ENCODE measurements around the gene SH3TC2. TPM values are rescaled to one million over a fixed set of nuclear protein-coding genes. Genes with fewer than 3 reads are reported as not detected.

The SH3TC2 gene
- total and polyA plus RNA-seq, 2 of the 4 experiments (the other 2 are of a cell fraction) = 3.4 to 7.9 TPM

DNA sequence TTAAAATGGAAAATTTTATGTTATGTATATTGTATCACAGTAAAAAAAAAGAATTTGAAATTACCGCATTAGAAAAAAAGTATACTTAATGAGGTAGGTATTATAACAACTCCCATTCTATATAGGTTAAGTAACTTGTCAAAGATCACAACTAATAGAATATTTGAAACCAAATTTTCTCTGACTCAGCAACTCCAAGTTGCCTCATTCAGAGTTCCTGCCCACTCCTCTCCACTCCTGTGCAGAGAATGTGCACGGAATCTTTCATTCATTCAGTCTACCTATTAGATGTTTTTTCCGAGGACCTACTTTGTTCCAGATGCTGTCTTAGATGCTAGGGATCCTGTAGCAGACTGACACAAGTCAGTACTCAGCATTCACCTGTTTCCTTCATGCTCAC, 15.4 kb downstream of the SH3TC2 start:
- Histone ChIP-seq H2AFZ (replicated peaks; ENCODE audit: low read length, poor library complexity) (no peak overlapping the region), H2BK20ac (ENCODE audit: low read depth, low read length) (no peak overlapping the region), H3K36me3 (ENCODE audit: control insufficient read depth, insufficient read depth, low read length) (no peaks in the 10 kb centered on the region; the same call in 1 of the 2 replicates), H4K8ac (ENCODE audit: low read depth in 2 of 2, low read length in 2 of 2) (no peak overlapping the region), H4K5ac (ENCODE audit: low read depth, low read length) (no peak overlapping the region), H3K4ac (ENCODE audit: low read depth, low read length) (no peak overlapping the region), H3K4me3 (ENCODE audit: insufficient read depth, low read depth, low read length) (no peak overlapping the region), H3K18ac (ENCODE audit: low read depth, low read length) (no peak overlapping the region), H4K20me1 (ENCODE audit: insufficient read depth, low read length) (no peaks in the 10 kb centered on the region), H3K56ac (ENCODE audit: extremely low read depth, insufficient read depth, low read length) (no peak overlapping the region), H3K23ac (ENCODE audit: low read depth, low read length) (no peak overlapping the region), H3K14ac (replicated peaks; ENCODE audit: low read depth, low read length) (no peak overlapping the region), H3K27me3 (ENCODE audit: control insufficient read depth, insufficient read depth, low read length) (no peaks in the 10 kb centered on the region), H2BK120ac (ENCODE audit: low read depth, low read length) (no peak overlapping the region), H3K27ac (ENCODE audit: insufficient read depth, low read length) (no peak overlapping the region), H2BK5ac (ENCODE audit: low read depth, low read length, poor library complexity, severe bottlenecking) (no peak overlapping the region), H3K9ac (ENCODE audit: low read depth, low read length) (no peak overlapping the region), H3K9me1 (ENCODE audit: insufficient read depth, low read length) (0 out of 2 replicates have a peak, but pooled peaks cover 5% of the 10 kb centered on the region), H2BK15ac (ENCODE audit: low read depth, low read length) (no peak overlapping the region), H3K9me3 (ENCODE audit: control insufficient read depth, insufficient read depth, low read length) (no peaks in the 10 kb centered on the region), H2AK5ac (ENCODE audit: low read depth, low read length) (no peak overlapping the region), H2AK9ac (replicated peaks; ENCODE audit: low read depth, low read length, poor library complexity) (no peak overlapping the region), H3K79me1 (ENCODE audit: low read depth in 1 of 2, low read length in 2 of 2) (no peaks in the 10 kb centered on the region), H3K4me1 (ENCODE audit: control insufficient read depth, insufficient read depth, low read length) (no peaks in the 10 kb centered on the region), H3K4me2 (ENCODE audit: low read depth, low read length) (no peak overlapping the region), H4K91ac (ENCODE audit: insufficient read depth, low read depth, low read length) (no peak overlapping the region)
- dilution Hi-C loops (cut with HindIII; ENCODE audit: low sequenced_read_pairs, unreplicated experiment) (no loop called here), in situ Hi-C loops (cut with MboI; ENCODE audit: low sequenced_read_pairs) (loop anchor here (25.0 kb wide), 1 partner anchor 860 kb away; no protein-coding TSS in a partner anchor), intact Hi-C loops (cut with micrococcal nuclease) (no loop called here)
- no TSS peak for BruUV-seq (replicated peaks)
- TF ChIP-seq MAFK (IDR thresholded peaks at IDR 0.05; ENCODE audit: low read depth, low read length) (0 out of 2 replicates have a peak, but pooled peaks have one; percentile 12), CEBPB (IDR thresholded peaks at IDR 0.05; ENCODE audit: low read depth, low read length) (no peak)
- ChIA-PET POLR2A (ENCODE audit: unreplicated experiment) (no interaction called here), CTCF (no interaction called here)
- 86% methylated on average over 1 of the region's 3 CpGs; no CpG with 5 or more reads in 1 of the 2 experiments for WGBS, 2 experiments (ENCODE audit: extremely low coverage in 2 of 2, insufficient read length in 1 of 2)
- DNase-seq (no peak), ATAC-seq (ENCODE audit: low read depth) (no peak)

Measured in IMR-90 (cell line).